ENCODE results near the gene NAP1L5. TPM values are rescaled to one million over a fixed set of nuclear protein-coding genes. Genes with fewer than 3 reads are reported as not detected.

NAP1L5 gene
- total and polyA plus RNA-seq, 4 donors, result 9.4 to 13.0 (median 10.4) TPM

- WGBS, 2 donors, result 94 to 97% methylated on average over 7 of the region's 7 CpGs
- H3K36me3 ChIP-seq (ENCODE audit: control insufficient read depth in 1 of 2, insufficient read depth in 2 of 2, low read length in 1 of 2), result no peaks in the 10 kb centered on the region
- ATAC-seq (ENCODE audit: low FRiP score) (no peak), DNase-seq (no peak)
- peaks cover 0 to 5% of the 10 kb centered on the region in 2 donors for H3K4me1 ChIP-seq (ENCODE audit: control insufficient read depth in 1 of 2, insufficient read depth in 2 of 2, low read length in 2 of 2)
- intact Hi-C loops (cut with DNase I), result no loop called here
- H3K27me3 ChIP-seq (ENCODE audit: control insufficient read depth in 1 of 2, insufficient read depth in 2 of 2, low read length in 1 of 2), result no peaks in the 10 kb centered on the region
- H3K27ac ChIP-seq (ENCODE audit: low read depth in 1 of 2, low read length in 2 of 2), result peak overlapping the region in 1 of 2 donors; percentile 57
- H3K4me3 ChIP-seq (ENCODE audit: low read length in 2 of 2), result no peak overlapping the region
- H3K9me3 ChIP-seq (ENCODE audit: control insufficient read depth, low read length), result no peaks in the 10 kb centered on the region
Measured at GRCh38 chr4:88646528-88647280, 50.9 kb downstream of the NAP1L5 start.

- Histone ChIP-seq H3K9me3 (ENCODE audit: control insufficient read depth, low read length) (no peaks in the 10 kb centered on the region), H3K4me1 (ENCODE audit: control insufficient read depth in 1 of 2, insufficient read depth in 2 of 2, low read length in 2 of 2) (peaks cover 0 to 5% of the 10 kb centered on the region in 2 donors), H3K27ac (ENCODE audit: low read depth in 1 of 2, low read length in 2 of 2) (no peak overlapping the region), H3K27me3 (ENCODE audit: control insufficient read depth in 1 of 2, insufficient read depth in 2 of 2, low read length in 1 of 2) (no peaks in the 10 kb centered on the region), H3K4me3 (ENCODE audit: low read length in 2 of 2) (no peak overlapping the region), H3K36me3 (ENCODE audit: control insufficient read depth in 1 of 2, insufficient read depth in 2 of 2, low read length in 1 of 2) (no peaks in the 10 kb centered on the region)
- 80 to 87% methylated on average over 1 of the region's 1 CpG for WGBS, 2 donors
- DNase-seq (no peak), ATAC-seq (ENCODE audit: low FRiP score) (no peak)
- intact Hi-C loops (cut with DNase I), result no loop called here
Measured at GRCh38 chr4:88645994-88646393, 51.6 kb downstream of the NAP1L5 start.

Other genes starting within 250 kb of the NAP1L5 start
- 1 to 10 TPM; 9.6 to 9.8 TPM for gene HERC5, start 240.7 kb downstream of the NAP1L5 start, total RNA-seq
- gene HERC5, start 240.7 kb downstream of the NAP1L5 start, polyA plus RNA-seq, result 10 to 100 TPM in 1 of 2 donors, 1 to 10 TPM in 1; 7.0 to 10.3 TPM
- 10 to 100 TPM; 51.9 TPM for gene PYURF, start 174.1 kb downstream of the NAP1L5 start, total RNA-seq
- 100 to 1,000 TPM in 1 of 2 donors, 10 to 100 TPM in 1; 88.0 to 115 TPM for gene PYURF, start 174.1 kb downstream of the NAP1L5 start, polyA plus RNA-seq
- gene HERC3, start 105.3 kb downstream of the NAP1L5 start, total RNA-seq, result 10 to 100 TPM; 34.4 to 46.2 TPM
- 1 to 10 TPM; 5.5 to 9.0 TPM for gene HERC3, start 105.3 kb downstream of the NAP1L5 start, polyA plus RNA-seq

Data from aorta (tissue), 5 donors.